ENCODE data around the gene ATAD5.

DNA sequence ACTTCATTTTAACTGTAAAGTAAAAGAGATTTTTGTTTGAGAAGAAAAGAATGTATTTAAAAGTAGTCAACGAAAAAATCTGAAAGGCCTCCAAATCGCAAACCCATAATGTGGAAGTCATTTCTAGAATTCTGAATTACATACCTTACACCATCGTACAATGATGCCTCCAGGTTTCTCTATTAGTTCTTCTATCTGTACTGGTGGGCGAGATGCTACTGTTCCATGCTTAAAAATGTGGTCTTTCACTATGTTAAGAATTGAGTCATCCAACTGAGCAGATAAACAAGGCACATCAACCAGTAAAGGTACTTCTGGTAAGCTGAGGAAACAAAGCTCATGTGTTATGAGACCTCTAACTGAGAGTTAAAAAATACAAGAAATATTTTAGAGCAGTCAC, 35.8 kb upstream of the ATAD5 start:
- no peak for TF ChIP-seq POLR2A (IDR thresholded peaks at IDR 0.05)
- TF ChIP-seq, protein P1, sequence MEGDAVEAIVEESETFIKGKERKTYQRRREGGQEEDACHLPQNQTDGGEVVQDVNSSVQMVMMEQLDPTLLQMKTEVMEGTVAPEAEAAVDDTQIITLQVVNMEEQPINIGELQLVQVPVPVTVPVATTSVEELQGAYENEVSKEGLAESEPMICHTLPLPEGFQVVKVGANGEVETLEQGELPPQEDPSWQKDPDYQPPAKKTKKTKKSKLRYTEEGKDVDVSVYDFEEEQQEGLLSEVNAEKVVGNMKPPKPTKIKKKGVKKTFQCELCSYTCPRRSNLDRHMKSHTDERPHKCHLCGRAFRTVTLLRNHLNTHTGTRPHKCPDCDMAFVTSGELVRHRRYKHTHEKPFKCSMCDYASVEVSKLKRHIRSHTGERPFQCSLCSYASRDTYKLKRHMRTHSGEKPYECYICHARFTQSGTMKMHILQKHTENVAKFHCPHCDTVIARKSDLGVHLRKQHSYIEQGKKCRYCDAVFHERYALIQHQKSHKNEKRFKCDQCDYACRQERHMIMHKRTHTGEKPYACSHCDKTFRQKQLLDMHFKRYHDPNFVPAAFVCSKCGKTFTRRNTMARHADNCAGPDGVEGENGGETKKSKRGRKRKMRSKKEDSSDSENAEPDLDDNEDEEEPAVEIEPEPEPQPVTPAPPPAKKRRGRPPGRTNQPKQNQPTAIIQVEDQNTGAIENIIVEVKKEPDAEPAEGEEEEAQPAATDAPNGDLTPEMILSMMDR (IDR thresholded peaks at IDR 0.05) = no peak
